T-cell (primary cell): Measurements from ENCODE around the gene GP2. TPM values are rescaled to one million over a fixed set of nuclear protein-coding genes. Genes with fewer than 3 reads are reported as not detected.

Source experiments
- ATAC-seq, 4 experiments: fragments of 200-7000 bp in 3 of 4; fragments of 150-1000 bp in 1 of 4; cut with Tn5 transposase; replicated peaks in 1 of 4; 1 replicate in 3 of 4; 2 replicates in 1 of 4; pipeline ENCODE4 v1.10.0; 2021; ENCODE audit warnings: moderate library complexity in 3 of 4, mild to moderate bottlenecking in 2 of 4, moderate number of reproducible peaks in 1 of 4
- CTCF ChIA-PET, 2 donors: fragments of 300-600 bp; sonication (Branson Sonifier 250); formaldehyde crosslinking; loops; one replicate each; lab custom pipeline; 2022; ENCODE audit warnings: antibody characterized with exemption in 2 of 2; lab: Charles Lee
- POLR2A ChIA-PET, 2 donors: fragments of 300-600 bp; sonication (Branson Sonifier 250); formaldehyde crosslinking; loops; one replicate each; lab custom pipeline; 2022; ENCODE audit warnings: antibody characterized with exemption in 2 of 2; lab: Charles Lee
- DNase-seq, 35 experiments: peaks; one replicate each; pipeline versions ENCODE4 v3.0.0 to v3.0.0-alpha.2; 2013 to 2023
- H3K27ac ChIP-seq: one replicate; pipeline ENCODE4 v1.5.1; 2013; ENCODE audit warnings: low read length
- H3K27me3 ChIP-seq, 2 experiments: replicated peaks in 1 of 2; 1 replicate in 1 of 2; 2 replicates in 1 of 2; pipeline versions ENCODE4 v1.6.1 to v1.7.0; 2013; ENCODE audit warnings: low read length in 1 of 2, mixed read lengths in 1 of 2; ENCODE audit not compliant: control insufficient read depth in 2 of 2, insufficient read depth in 2 of 2; ENCODE audit errors: extremely low read depth in 1 of 2
- H3K36me3 ChIP-seq, 2 donors: 1 replicate in 1 of 2; 2 replicates in 1 of 2; pipeline versions ENCODE4 v1.6.1 to v1.7.0; 2013; ENCODE audit warnings: low read length in 1 of 2; ENCODE audit not compliant: control insufficient read depth in 2 of 2, insufficient read depth in 1 of 2; ENCODE audit errors: extremely low read depth in 1 of 2
- H3K4me1 ChIP-seq, 2 experiments: 1 replicate in 1 of 2; 2 replicates in 1 of 2; pipeline versions ENCODE4 v1.6.1 to v1.7.0; 2013; ENCODE audit warnings: low read length in 2 of 2, mixed read lengths in 1 of 2; ENCODE audit not compliant: insufficient read depth in 2 of 2, control insufficient read depth in 1 of 2; ENCODE audit errors: extremely low read depth in 1 of 2
- H3K4me3 ChIP-seq, 2 donors: 1 replicate in 1 of 2; 2 replicates in 1 of 2; pipeline versions ENCODE4 v1.5.1 to v1.7.0; 2013; ENCODE audit warnings: mild to moderate bottlenecking in 2 of 2, low read length in 1 of 2, moderate library complexity in 1 of 2; ENCODE audit not compliant: control insufficient read depth in 1 of 2; ENCODE audit errors: extremely low read depth in 1 of 2
- H3K9me3 ChIP-seq: 2 replicates; pipeline ENCODE4 v1.7.0; 2013
- H3K27ac Mint-ChIP-seq, 2 donors: one replicate each; pipeline ENCODE4 v1.8.0; 2020 to 2021; ENCODE audit warnings: mild to moderate bottlenecking in 2 of 2, mixed read lengths in 2 of 2
- H3K27me3 Mint-ChIP-seq, 2 donors: one replicate each; pipeline ENCODE4 v1.8.0; 2021 to 2022; ENCODE audit warnings: mixed read lengths in 2 of 2
- H3K36me3 Mint-ChIP-seq: one replicate; pipeline ENCODE4 v1.8.0; 2021; ENCODE audit warnings: mixed read lengths
- H3K4me1 Mint-ChIP-seq, 3 donors: one replicate each; pipeline ENCODE4 v1.8.0; 2020 to 2022; ENCODE audit warnings: mixed read lengths in 3 of 3, mild to moderate bottlenecking in 1 of 3
- H3K4me3 Mint-ChIP-seq, 3 donors: one replicate each; pipeline ENCODE4 v1.8.0; 2020 to 2022; ENCODE audit warnings: mild to moderate bottlenecking in 3 of 3, mixed read lengths in 3 of 3, moderate library complexity in 3 of 3
- H3K9me3 Mint-ChIP-seq, 3 donors: one replicate each; pipeline ENCODE4 v1.8.0; 2020 to 2022; ENCODE audit warnings: mixed read lengths in 3 of 3
- WGBS: methylation state at CpG from one replicate; pipeline ENCODE4 v1.1.5; 2013; ENCODE audit warnings: missing lambda C conversion rate; ENCODE audit not compliant: insufficient coverage; 5-methylcytosine and 5-hydroxymethylcytosine counted together
- total RNA-seq, 35 experiments: library from RNA in 6 of 35; stranded (reverse) in 6 of 35; fragments of 120-200 nt in 1 of 35; gene quantifications; one replicate each; pipeline versions ENCODE4 v1.2.1 to v1.2.4 and lab custom pipeline; 2013 to 2026

The GP2 gene
- total RNA-seq, 5 donors from 2014 or later (not counting 1 experiment from before 2014, with no cell fraction given), result 12.0 to 13.3 (median 12.1) TPM; not detected in 2

DNA sequence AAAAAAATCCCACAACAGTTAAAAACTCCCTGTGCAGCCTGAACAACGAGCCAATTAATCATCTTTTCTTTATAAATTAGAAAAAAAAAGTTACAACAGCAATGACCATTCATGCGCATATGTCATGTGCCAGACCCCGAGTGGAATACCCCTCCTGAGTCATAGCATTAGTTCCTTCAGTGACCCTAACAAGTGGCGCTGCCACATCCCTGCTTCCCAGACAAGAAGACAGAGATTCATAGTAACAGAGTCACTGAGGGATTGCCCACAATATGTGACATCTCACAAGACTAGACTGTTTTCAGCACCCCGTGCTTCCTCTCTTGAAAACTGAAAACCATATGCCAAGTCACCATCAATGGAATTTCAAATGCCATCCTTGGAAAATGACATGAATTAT is 17.3 kb upstream of the GP2 start:
- Mint-ChIP-seq H3K9me3 (no peaks in the 10 kb centered on the region), H3K27me3 (peaks cover 0 to 6% of the 10 kb centered on the region in 2 donors), H3K36me3 (no peaks in the 10 kb centered on the region), H3K27ac (no peak overlapping the region), H3K4me1 (no peaks in the 10 kb centered on the region), H3K4me3 (no peak overlapping the region)
- ChIA-PET CTCF (no interaction called here), POLR2A (no interaction called here)
- Histone ChIP-seq H3K27ac (no peak overlapping the region), H3K9me3 (no peaks in the 10 kb centered on the region), H3K4me1 (no peaks in the 10 kb centered on the region), H3K27me3 (peaks cover 0 to 8% of the 10 kb centered on the region in 2 experiments), H3K4me3 (no peak overlapping the region), H3K36me3 (no peaks in the 10 kb centered on the region)
- DNase-seq (no peak), ATAC-seq (no peak)
- WGBS, result 84% methylated on average over 3 of the region's 5 CpGs

DNA sequence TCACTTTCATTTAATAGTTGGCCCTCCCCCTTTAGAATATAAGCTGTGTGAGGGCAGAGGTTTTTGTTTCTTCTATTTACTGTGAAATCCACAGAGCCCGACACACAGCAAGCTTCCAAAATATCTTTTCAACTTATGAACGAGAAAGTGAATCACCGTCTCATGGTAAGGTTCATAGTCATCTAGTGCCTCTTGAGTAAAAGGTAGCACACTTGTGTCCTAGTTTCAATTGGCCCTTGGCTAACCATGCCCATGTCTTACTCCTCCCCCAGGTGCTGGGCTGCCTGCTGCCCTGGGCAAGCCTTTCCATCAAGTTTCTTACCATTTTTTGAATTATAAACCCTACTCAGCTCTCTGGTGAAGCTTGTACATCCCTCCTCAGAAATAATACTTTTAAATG is 12.4 kb upstream of the GP2 start:
- Histone ChIP-seq H3K27ac (no peak overlapping the region), H3K27me3 (peaks cover 0 to 4% of the 10 kb centered on the region in 2 experiments), H3K4me3 (no peak overlapping the region), H3K9me3 (no peaks in the 10 kb centered on the region), H3K36me3 (no peaks in the 10 kb centered on the region), H3K4me1 (no peaks in the 10 kb centered on the region)
- no peak overlapping the region for H3K27ac Mint-ChIP-seq
- CTCF ChIA-PET, result no interaction called here
- no peaks in the 10 kb centered on the region for H3K4me1 Mint-ChIP-seq
- no peaks in the 10 kb centered on the region for H3K9me3 Mint-ChIP-seq
- DNase-seq (no peak), ATAC-seq (no peak)
- 100% methylated on average over 1 of the region's 3 CpGs for WGBS
- H3K36me3 Mint-ChIP-seq, result no peaks in the 10 kb centered on the region
- POLR2A ChIA-PET, result no interaction called here
- no peak overlapping the region for H3K4me3 Mint-ChIP-seq
- peaks cover 7 to 13% of the 10 kb centered on the region in 2 donors for H3K27me3 Mint-ChIP-seq

DNA sequence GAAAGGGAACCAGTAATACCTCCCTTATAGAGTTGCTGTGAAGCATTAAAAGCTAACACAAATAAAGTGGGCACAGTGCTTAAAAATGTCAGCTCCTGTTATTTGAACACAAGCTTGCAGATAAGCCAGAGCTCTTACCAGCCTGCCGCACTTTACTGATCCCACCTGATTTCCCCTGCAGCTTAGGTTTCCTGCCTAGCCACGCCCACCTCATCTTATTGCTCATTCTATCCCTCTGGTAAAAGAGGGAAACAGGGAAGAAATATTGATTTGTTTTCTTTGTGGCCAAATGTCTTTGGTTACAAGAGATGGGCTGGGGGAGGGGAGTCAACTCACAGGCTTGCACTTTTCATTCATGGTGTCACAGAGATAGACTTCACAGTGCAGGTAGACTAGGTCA is 9.6 kb upstream of the GP2 start:
- H3K27ac ChIP-seq, result no peak overlapping the region
- H3K27ac Mint-ChIP-seq, result no peak overlapping the region
- H3K27me3 Mint-ChIP-seq, result peaks cover 7 to 13% of the 10 kb centered on the region in 2 donors
- no peaks in the 10 kb centered on the region for H3K4me1 Mint-ChIP-seq
- no peaks in the 10 kb centered on the region for H3K9me3 ChIP-seq
- H3K4me3 Mint-ChIP-seq, result no peak overlapping the region
- no peaks in the 10 kb centered on the region for H3K4me1 ChIP-seq
- no peaks in the 10 kb centered on the region for H3K36me3 ChIP-seq
- ChIA-PET POLR2A (no interaction called here), CTCF (no interaction called here)
- H3K36me3 Mint-ChIP-seq, result no peaks in the 10 kb centered on the region
- WGBS, result no CpG with 5 or more reads among the region's 2 CpGs
- no peak for DNase-seq
- ATAC-seq, result no peak
- H3K27me3 ChIP-seq, result peaks cover 0 to 4% of the 10 kb centered on the region in 2 experiments
- no peak overlapping the region for H3K4me3 ChIP-seq
- H3K9me3 Mint-ChIP-seq, result no peaks in the 10 kb centered on the region

DNA sequence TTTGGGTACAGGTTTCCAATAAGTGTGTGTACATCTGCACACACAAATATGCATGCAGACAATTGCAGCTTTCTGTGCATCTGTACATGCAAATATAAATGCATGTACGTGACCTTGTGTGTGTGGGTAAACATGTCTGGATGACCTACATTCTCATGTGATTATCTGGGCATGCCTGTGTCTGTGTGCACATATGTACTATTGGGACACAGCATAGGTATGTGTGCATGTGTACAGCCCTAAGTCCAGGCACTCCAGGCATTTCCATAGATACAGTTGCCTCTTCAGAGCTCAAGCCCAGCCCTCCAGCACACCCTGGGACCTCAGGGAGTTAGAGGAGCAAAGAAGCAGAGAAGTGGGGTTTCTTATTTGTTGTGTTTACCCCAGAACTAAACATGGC is 7.1 kb upstream of the GP2 start:
- no peaks in the 10 kb centered on the region for H3K4me1 Mint-ChIP-seq
- H3K27me3 Mint-ChIP-seq, result peaks cover 10% of the 10 kb centered on the region in 2 donors
- ChIA-PET POLR2A (no interaction called here), CTCF (no interaction called here)
- Histone ChIP-seq H3K36me3 (no peaks in the 10 kb centered on the region), H3K27me3 (peaks cover 0 to 4% of the 10 kb centered on the region in 2 experiments), H3K27ac (no peak overlapping the region), H3K4me3 (no peak overlapping the region), H3K4me1 (no peaks in the 10 kb centered on the region), H3K9me3 (no peaks in the 10 kb centered on the region)
- no peak overlapping the region for H3K4me3 Mint-ChIP-seq
- H3K9me3 Mint-ChIP-seq, result peaks cover 0 to under 1% (median 0%) of the 10 kb centered on the region in 3 donors
- no peak overlapping the region for H3K27ac Mint-ChIP-seq
- ATAC-seq (no peak), DNase-seq (no peak)
- H3K36me3 Mint-ChIP-seq, result no peaks in the 10 kb centered on the region
- WGBS, result no CpG with 5 or more reads among the region's 1 CpG

DNA sequence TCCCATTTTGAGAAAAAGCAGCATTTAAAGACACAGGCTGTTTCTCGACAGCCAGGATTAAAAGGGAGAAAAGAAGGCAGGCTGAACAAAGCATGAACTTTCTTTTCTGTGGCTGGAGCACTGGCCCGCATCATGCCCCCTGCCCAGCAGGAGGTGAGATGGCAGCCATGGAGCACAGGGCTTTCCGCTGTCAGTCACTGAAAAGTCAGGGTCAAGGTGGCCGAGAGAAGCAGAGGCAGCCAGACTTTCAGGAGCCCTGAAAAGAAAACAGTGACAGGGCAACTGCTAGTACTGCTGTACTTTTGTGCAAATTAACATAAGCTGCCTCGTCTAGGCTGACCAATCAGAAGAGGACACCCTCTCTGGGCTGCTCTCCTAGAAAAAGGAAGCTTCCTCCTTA is 5.8 kb upstream of the GP2 start:
- POLR2A ChIA-PET, result no interaction called here
- no peak overlapping the region for H3K27ac Mint-ChIP-seq
- peaks cover 5 to 9% of the 10 kb centered on the region in 2 donors for H3K27me3 Mint-ChIP-seq
- CTCF ChIA-PET, result no interaction called here
- no peaks in the 10 kb centered on the region for H3K36me3 ChIP-seq
- no peak overlapping the region for H3K4me3 ChIP-seq
- H3K27me3 ChIP-seq, result peaks cover 0 to 1% of the 10 kb centered on the region in 2 experiments
- H3K9me3 ChIP-seq, result no peaks in the 10 kb centered on the region
- peaks cover 0 to 3% (median 0%) of the 10 kb centered on the region in 3 donors for H3K9me3 Mint-ChIP-seq
- H3K4me1 Mint-ChIP-seq, result no peaks in the 10 kb centered on the region
- DNase-seq (no peak), ATAC-seq (no peak)
- H3K4me3 Mint-ChIP-seq, result no peak overlapping the region
- H3K27ac ChIP-seq, result no peak overlapping the region
- H3K36me3 Mint-ChIP-seq, result no peaks in the 10 kb centered on the region
- WGBS, result 69% methylated on average over 5 of the region's 5 CpGs
- H3K4me1 ChIP-seq, result no peaks in the 10 kb centered on the region

DNA sequence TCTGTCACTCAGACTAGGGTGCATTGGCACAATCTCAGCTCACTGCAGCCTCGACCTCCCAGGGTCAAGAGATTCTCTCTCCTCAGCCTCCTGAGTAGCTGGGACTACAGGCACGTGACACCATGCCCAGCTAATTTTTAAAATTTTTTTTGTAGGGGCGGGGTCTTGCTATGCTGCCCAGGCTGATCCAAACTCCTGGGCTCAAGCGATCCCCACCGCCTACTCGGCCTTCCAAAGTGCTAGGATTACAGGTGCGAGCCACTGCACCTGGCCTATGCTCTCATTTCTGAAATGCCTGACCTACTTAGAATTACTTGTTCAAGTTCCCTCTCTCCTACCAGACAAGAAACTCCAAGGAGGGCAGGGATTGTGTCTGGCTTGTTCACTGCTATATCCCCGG is 5.1 kb upstream of the GP2 start:
- peaks cover 3 to 7% of the 10 kb centered on the region in 2 donors for H3K27me3 Mint-ChIP-seq
- H3K9me3 ChIP-seq, result no peaks in the 10 kb centered on the region
- H3K27ac Mint-ChIP-seq, result no peak overlapping the region
- H3K4me1 ChIP-seq, result no peaks in the 10 kb centered on the region
- no peaks in the 10 kb centered on the region for H3K36me3 Mint-ChIP-seq
- DNase-seq (no peak), ATAC-seq (no peak)
- H3K4me3 ChIP-seq, result no peak overlapping the region
- H3K27ac ChIP-seq, result no peak overlapping the region
- ChIA-PET POLR2A (no interaction called here), CTCF (no interaction called here)
- no peak overlapping the region for H3K4me3 Mint-ChIP-seq
- 65% methylated on average over 7 of the region's 8 CpGs for WGBS
- H3K9me3 Mint-ChIP-seq, result peaks cover 0 to 3% (median 0%) of the 10 kb centered on the region in 3 donors
- no peaks in the 10 kb centered on the region for H3K4me1 Mint-ChIP-seq
- H3K27me3 ChIP-seq, result no peaks in the 10 kb centered on the region
- no peaks in the 10 kb centered on the region for H3K36me3 ChIP-seq

DNA sequence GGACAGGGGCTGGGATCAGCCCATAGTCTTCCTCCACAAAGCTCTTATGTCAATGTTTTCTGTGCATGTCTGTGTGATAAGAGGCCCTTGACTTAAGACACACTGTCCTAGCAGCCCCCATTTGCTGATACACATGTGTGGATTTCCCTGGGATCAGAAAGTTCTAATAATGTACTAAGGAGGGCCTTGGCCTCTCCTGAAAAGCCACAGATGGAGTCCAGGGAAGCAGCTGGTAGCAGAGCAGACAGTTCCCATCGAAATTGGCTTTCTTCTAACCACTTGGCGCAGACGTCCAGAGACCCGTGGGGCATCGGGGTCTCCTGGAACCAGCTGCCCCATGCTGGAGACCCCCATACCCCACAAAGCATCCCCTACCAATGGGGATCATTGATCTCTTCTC is 4.3 kb upstream of the GP2 start:
- 67% methylated on average over 1 of the region's 5 CpGs for WGBS
- ATAC-seq (no peak), DNase-seq (no peak)
- H3K4me1 Mint-ChIP-seq, result no peaks in the 10 kb centered on the region
- POLR2A ChIA-PET, result no interaction called here
- H3K36me3 ChIP-seq, result no peaks in the 10 kb centered on the region
- H3K27ac Mint-ChIP-seq, result no peak overlapping the region
- H3K36me3 Mint-ChIP-seq, result no peaks in the 10 kb centered on the region
- no peak overlapping the region for H3K4me3 ChIP-seq
- CTCF ChIA-PET, result no interaction called here
- H3K27me3 Mint-ChIP-seq, result peaks cover 3 to 7% of the 10 kb centered on the region in 2 donors
- H3K4me1 ChIP-seq, result no peaks in the 10 kb centered on the region
- H3K27ac ChIP-seq, result no peak overlapping the region
- no peaks in the 10 kb centered on the region for H3K27me3 ChIP-seq
- H3K9me3 ChIP-seq, result no peaks in the 10 kb centered on the region
- H3K9me3 Mint-ChIP-seq, result peaks cover 0 to 3% (median 0%) of the 10 kb centered on the region in 3 donors
- H3K4me3 Mint-ChIP-seq, result no peak overlapping the region
